NCI-H524 treated with DMSO at 0.1 percent for 48 hours (cell line): ENCODE results near the gene XCL1.

Experiments
- DNase-seq: peaks from one replicate; lab custom pipeline; 2025; lab: John Stamatoyannopoulos, UW

XCL1 gene

GRCh38 chr1:168606096-168606495, 29.7 kb downstream of the XCL1 start:
- DNase-seq, result no peak

GRCh38 chr1:168607872-168608428, 31.5 kb downstream of the XCL1 start:
- DNase-seq, result no peak

DNA sequence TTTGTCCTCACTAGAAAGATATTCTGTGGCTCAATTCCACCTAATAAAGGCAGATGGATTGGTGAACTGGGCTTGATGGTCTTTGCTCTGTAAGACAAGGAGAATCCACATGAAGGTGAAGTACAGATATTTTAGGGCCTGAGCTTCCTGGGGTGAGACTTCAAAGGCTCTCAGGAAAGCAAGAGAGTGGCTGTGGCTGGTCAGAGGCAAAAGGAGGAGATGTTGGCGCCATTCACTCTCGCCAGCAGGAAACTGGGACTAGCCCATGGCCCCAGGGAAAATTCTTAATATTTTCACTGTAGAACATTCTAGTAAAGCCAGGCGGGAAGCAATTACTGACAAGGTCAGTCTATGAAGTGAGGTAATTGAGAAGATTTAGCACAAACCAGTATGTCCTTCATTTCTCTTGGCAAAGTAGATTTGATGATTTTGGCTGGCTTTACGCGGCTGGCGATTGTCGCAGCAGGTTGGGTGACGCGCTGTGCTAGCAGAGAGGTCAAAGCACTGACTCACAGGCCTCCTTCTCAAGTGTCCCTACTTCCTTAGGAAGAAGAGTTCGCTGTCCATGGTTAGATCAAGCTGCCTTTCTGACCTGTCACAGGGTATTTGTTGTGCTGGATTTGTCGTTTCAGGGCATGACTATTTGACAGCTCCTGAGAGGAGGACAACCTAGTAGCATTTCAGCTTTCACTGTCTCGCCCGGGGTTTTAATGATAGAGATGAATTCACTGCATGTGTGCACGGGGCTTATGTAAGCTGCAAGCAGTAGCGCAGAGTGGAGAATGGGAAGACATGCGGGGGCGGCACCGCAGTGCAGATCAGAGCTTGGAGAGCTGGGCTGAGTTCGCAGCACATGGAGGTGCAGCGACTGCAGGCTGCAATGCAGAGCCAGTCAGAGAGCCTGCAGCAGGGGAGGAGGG, 32.7 kb downstream of the XCL1 start:
- DNase-seq, result no peak

- no peak for DNase-seq
These were observed 33.5 kb downstream of the XCL1 start for GRCh38 chr1:168609741-168610510.

DNA sequence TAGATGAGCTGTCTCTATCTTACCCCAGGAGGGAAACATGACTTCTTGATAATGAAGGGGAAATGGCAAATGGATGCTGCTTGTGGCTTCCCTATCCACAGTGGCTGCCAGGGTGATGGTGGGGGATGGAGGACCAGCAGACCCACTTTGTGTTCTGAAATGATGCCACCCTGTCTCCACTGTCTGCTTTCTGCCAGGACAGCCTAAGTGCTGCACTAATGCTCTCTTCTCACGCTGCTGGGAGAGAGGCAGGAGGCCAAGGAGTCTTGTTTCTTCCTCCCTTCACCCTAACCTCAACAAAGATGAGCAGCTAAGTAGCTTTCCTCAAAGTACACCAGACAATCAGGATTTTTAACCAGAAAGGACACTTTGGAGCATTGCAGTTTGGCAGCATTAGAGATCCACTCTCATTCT, 36.6 kb downstream of the XCL1 start:
- no peak for DNase-seq

- DNase-seq, result peak; percentile 18
These were observed 37.4 kb downstream of the XCL1 start for GRCh38 chr1:168613691-168614231.

DNA sequence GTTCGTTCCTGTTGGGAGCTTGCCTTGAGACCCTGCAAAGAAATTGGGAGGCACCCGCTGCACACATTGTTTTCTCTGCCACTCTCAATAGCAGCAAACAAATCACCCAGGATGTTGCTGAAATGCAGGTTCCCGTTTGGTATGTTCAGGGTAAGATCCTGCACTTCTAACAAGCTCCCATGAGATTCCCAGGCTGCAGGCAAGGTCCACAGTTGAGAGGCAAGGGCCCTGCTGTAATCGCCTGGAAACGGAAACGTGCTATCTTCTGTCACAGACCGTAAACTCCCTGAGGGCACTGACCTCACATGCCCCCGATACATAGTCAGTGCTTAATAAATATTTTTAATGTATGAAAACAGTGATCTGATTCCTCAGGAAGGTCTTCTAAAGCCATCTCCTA, 37.8 kb downstream of the XCL1 start:
- no peak for DNase-seq

- no peak for DNase-seq
These were observed 39.6 kb downstream of the XCL1 start for GRCh38 chr1:168615965-168616364.

DNA sequence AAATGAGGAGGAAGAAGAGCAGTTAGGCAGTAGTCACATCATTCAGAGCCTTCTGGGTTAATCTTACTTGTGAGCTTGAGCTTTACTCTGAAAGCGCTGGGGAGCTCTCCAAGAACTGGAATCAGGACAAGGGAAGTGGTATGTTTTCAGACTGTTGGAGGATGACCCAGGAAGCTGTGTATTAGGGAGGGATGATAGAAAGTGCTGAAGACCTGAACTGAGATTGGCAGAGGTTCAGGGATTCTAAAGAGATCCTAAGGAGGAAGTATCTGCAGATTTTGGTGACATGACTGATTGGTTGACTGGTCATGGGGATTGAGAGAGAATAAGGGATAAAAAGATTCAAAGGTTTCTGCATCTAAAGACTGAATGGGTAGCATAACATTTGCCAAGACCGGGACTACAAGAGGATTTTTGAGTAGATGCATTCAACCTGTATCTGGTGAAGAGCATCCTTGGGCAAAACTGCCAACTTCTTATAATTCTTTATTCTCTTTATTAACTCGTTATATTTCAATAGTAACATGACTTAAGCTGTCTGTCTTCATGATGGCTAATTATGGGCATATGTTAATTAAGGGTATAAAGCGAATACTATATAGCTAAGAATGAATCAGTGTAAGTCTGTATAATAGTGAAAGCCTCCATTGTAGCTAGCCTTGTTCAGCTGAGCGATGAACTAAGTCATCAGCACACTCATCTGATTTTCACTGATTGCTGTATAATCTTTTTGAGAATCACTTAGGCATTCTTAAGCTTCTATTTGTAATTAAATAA, 41.8 kb downstream of the XCL1 start:
- DNase-seq, result no peak

DNA sequence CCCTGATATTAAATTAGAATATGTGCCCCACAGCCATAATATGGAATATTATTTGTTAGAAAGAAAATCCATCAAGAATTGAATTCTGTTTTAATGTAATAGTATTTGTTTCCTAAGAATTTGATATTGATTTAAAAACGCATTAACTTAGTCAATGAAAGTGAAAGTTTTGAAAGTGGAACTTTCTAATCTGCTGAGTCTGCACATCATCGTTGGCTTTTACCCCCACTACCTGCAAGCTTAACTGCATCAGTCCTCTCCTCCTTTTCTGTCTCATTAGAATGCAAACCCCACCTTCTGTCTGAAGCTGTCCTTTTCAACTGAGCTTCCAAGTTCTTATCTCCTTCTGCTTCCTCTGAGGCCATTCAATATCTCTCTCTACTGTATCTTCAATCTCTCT, 42.5 kb downstream of the XCL1 start:
- no peak for DNase-seq

DNA sequence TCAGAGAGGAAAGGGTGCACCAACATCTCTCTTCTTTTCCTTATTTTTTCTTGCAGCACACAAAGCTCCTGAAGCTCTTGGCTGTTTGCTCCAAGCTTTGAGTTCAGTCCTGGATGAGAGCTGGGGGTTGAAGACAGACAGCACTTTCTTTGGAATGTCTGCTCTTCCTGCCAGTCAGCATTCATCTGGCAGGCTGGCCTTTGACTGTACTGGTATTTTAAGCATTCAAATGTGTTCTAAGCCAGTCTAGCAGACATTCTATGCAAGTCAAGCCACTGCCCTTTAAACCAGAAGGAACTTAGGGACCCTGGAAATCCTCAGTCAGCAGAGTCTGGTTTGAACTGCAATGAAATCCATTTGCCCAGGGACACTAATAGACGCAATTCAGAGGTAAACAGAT, 45.0 kb downstream of the XCL1 start:
- no peak for DNase-seq

GRCh38 chr1:168623003-168623828, 46.8 kb downstream of the XCL1 start:
- DNase-seq, result no peak

- DNase-seq, result no peak
These were observed 47.4 kb downstream of the XCL1 start for GRCh38 chr1:168623831-168624230.

DNA sequence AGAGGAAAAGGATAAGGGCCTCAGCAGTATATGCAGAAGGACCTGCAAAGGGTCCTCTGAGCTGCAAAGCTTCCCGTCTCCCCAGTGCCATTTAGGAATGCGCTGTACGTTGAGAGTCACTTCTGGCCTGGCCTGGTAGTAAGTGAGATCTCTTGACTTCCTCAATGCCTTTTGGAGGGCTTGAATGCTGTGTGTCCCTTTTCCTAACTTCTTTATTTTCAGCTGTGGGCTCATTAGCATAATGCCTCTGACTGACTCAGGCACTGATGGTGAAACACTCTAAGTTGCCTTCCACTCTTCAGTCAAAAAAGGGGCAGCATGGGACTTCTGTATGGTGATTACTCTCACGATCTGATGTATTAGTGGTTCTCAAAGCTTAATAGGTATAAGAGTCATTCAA, 49.9 kb downstream of the XCL1 start:
- no peak for DNase-seq

GRCh38 chr1:168627370-168627769, 51.0 kb downstream of the XCL1 start:
- DNase-seq, result no peak

- DNase-seq, result no peak
These were observed 52.4 kb downstream of the XCL1 start for GRCh38 chr1:168628807-168629206.

GRCh38 chr1:168629466-168629865, 53.1 kb downstream of the XCL1 start:
- DNase-seq, result no peak
